GM10248 (cell line): Measurements from ENCODE around the gene SLMAP.

Experiments
- CTCF ChIA-PET: fragments of 300-600 bp; sonication (Branson Sonifier 250); formaldehyde crosslinking; extraction: SDS; loops from one replicate; lab custom pipeline; 2021; ENCODE audit warnings: antibody characterized with exemption; lab: Yijun Ruan, JAX
- POLR2A ChIA-PET: fragments of 350-650 bp; sonication (Branson Sonifier 250); formaldehyde crosslinking; extraction: SDS; loops from one replicate; lab custom pipeline; 2020; ENCODE audit warnings: antibody characterized with exemption; lab: Yijun Ruan, JAX
- DNase-seq: peaks from one replicate; pipeline ENCODE4 v3.0.0; 2012; ENCODE audit errors: extremely low spot score
- CTCF ChIP-seq: IDR thresholded peaks from 2 replicates; pipeline ENCODE4 v1.5.1; 2012; ENCODE audit warnings: mild to moderate bottlenecking, low read depth; ENCODE audit errors: extremely low read depth, missing control alignments, control extremely low read depth

Gene SLMAP

GRCh38 chr3:57731311-57731710, 24.8 kb upstream of the SLMAP start:
- ChIA-PET POLR2A (no interaction called here), CTCF (no interaction called here)
- no peak for DNase-seq
- no peak for TF ChIP-seq CTCF

- no peak for TF ChIP-seq CTCF
- ChIA-PET CTCF (no interaction called here), POLR2A (no interaction called here)
- no peak for DNase-seq
Observed at GRCh38 chr3:57733790-57734189, 22.3 kb upstream of the SLMAP start.

- CTCF ChIA-PET = interaction anchor here (1.0 kb wide), 1 partner anchor 13 kb away, joined by 3 read pairs; no protein-coding TSS in a partner anchor
- no peak for TF ChIP-seq CTCF
- POLR2A ChIA-PET = no interaction called here
Observed at GRCh38 chr3:57735405-57735804, 20.7 kb upstream of the SLMAP start.

DNA sequence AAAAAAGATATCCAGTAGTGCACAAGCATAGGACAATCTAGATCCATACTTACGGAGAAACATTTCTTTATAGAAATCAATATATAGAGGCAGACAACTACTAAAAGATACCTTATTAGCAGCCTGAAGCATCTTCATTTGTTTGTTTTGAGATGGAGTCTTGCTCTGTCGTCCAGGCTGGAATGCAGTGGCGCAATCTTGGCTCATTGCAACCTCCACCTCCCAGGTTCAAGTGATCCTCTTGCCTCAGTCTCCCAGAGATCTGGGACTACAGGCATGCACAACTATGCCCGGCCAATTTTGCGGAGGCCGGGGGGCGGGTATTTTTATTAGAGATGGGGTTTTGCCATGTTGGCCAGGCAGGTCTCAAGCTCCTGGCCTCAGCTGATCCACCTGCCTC, 18.3 kb upstream of the SLMAP start:
- ChIA-PET POLR2A (no interaction called here), CTCF (interaction anchor here (1.1 kb wide), 1 partner anchor 12 kb away, joined by 3 read pairs; no protein-coding TSS in a partner anchor)
- TF ChIP-seq CTCF = no peak
- DNase-seq = no peak

More at GRCh38 chr3:57735405-57735804, 20.7 kb upstream of the SLMAP start:
- DNase-seq = no peak

- DNase-seq = no peak
- no peak for TF ChIP-seq CTCF
- POLR2A ChIA-PET = no interaction called here
- CTCF ChIA-PET = interaction anchor here (1.1 kb wide), 1 partner anchor 12 kb away, joined by 3 read pairs; no protein-coding TSS in a partner anchor
Observed at GRCh38 chr3:57738391-57738790, 17.7 kb upstream of the SLMAP start.

DNA sequence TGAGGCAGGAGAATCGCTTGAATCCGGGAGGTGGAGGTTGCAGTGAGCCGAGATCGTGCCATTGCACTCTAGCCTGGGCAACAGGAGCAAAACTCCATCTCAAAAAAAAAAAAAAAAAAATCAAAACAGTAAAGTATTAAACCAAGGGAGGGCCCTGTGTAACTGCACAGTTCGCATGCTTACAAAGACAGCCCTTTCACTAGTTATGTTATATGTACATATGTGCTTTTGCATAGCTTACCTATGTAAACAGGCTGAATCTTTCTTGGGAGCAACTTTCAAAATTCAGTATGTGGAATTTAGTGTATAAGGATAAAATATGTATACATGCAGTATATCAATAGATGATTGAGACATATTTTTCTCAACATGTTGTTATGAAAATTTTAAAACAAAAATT, 16.1 kb upstream of the SLMAP start:
- no peak for DNase-seq
- ChIA-PET POLR2A (no interaction called here), CTCF (no interaction called here)
- no peak for TF ChIP-seq CTCF

DNA sequence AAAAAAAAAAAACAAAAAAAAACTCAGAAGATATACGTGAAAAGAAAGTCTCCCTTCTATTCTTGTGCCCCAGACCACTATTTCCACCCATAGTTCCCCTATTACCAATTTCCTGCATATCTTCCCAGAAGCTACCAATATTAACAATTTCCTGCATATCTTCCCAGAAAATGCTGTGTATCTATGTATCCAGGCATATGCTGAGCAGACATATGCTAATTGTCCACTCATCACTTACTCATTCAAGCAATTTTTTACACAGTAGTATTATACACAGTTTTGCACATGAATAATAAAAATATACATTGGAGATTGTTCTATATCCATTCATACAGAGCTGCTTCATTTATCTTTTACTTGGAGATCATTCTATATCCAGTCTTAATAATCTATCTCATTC, 12.6 kb upstream of the SLMAP start:
- CTCF ChIA-PET = interaction anchor here (1.4 kb wide), 1 partner anchor 83 kb away, joined by 3 read pairs; no protein-coding TSS in a partner anchor

More for the DNA sequence above, 12.6 kb upstream of the SLMAP start:
- no peak for TF ChIP-seq CTCF
- POLR2A ChIA-PET = no interaction called here
- no peak for DNase-seq
